GM12801 (cell line): Measurements from ENCODE around the gene NUP37.

ENCODE experiments used
- TF ChIP-seq, protein P1 (sequence below): IDR thresholded peaks from one replicate; pipeline ENCODE4 v1.5.1; 2011; ENCODE audit warnings: control low read depth; ENCODE audit not compliant: insufficient read length; ENCODE audit errors: extremely low read depth

The NUP37 gene

DNA sequence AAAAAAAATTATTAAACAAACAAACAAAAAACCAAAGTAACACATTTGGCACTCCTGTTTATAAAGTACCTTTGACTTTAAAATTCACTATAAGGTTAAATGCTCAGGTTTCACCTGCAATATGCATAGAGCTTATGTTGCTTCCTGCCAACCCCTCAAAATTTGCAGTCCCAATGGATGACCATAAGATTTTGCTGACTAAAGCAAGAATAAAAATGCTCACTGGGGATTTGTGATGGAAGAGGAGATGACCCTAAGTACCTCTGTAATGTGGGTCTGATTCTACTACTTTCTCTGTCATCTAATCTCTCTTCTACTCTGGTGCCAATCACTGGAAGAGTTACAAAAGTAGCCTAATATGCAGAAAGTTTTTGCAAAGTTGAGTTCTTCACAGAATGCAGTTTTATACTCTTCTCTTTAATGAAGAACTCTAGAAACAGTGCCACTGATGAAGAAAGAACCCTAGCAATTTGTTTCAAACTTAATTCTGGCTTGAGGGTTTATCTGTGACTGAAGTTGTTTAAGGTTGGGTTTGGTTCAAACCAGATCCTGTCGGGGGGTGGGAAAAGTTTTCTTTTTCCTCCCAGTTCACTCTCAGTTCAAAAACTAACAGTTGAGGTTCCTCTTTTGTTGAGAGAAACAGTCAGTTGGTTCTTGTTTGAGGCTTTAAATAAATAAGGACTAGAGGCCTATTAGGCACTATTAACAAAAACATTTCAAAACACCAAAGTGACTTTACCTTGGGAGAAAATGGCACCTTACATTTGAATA lies 69.1 kb downstream of the NUP37 start:
- TF ChIP-seq, protein P1, sequence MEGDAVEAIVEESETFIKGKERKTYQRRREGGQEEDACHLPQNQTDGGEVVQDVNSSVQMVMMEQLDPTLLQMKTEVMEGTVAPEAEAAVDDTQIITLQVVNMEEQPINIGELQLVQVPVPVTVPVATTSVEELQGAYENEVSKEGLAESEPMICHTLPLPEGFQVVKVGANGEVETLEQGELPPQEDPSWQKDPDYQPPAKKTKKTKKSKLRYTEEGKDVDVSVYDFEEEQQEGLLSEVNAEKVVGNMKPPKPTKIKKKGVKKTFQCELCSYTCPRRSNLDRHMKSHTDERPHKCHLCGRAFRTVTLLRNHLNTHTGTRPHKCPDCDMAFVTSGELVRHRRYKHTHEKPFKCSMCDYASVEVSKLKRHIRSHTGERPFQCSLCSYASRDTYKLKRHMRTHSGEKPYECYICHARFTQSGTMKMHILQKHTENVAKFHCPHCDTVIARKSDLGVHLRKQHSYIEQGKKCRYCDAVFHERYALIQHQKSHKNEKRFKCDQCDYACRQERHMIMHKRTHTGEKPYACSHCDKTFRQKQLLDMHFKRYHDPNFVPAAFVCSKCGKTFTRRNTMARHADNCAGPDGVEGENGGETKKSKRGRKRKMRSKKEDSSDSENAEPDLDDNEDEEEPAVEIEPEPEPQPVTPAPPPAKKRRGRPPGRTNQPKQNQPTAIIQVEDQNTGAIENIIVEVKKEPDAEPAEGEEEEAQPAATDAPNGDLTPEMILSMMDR, result no peak

DNA sequence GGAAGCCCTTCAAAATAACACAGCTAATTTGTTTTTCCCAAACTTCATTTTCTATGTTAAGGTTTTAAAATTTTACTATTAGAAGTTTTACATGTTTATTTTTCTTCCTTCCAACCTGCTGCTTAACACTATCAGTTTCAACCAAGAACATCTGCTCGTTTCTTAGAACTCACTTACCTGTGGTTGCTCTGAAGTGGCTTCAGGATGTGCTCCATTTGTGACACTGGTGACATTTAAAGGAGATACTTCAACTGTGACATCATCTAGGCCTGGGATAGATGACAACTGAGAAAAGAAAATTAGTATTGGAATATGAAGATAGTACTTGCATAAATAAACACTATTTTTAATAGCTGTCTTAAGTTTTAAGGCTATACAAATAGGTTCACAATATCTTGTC lies 76.0 kb downstream of the NUP37 start:
- TF ChIP-seq, protein P1, result no peak

DNA sequence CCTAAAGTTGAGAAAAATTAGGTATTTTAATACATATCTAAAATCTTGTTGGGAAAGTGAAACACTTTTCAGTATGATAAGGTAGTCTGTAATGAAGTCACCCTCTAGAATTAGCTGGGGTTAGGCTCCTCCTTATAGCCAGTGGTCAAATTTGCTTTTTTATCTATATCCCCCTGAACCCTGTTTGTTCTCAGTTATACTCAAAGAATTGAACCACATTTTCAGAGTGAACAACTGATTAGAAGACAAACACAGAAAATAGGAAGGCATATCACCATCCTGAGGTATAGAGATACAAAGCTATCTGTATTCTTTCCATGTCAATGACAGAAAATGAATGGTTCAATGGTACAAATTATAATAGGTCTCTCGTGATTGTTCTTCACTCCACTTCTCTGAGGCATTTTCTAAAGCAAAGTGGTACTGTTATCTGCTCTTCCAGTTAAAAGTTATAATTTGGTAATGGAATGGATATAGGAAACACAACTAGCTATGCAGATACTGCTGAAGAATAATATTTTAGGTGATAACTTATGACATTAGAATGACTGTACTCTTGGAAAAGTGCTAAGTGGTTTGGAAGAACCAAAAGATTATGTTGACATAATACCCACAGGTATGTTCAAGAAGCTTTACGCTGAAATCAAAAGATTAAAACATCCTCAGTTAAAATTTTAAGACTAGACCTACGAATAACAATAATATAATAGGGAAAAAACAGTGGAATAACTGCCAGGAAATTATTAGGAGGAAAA lies 85.7 kb downstream of the NUP37 start:
- TF ChIP-seq, protein P1, result no peak

DNA sequence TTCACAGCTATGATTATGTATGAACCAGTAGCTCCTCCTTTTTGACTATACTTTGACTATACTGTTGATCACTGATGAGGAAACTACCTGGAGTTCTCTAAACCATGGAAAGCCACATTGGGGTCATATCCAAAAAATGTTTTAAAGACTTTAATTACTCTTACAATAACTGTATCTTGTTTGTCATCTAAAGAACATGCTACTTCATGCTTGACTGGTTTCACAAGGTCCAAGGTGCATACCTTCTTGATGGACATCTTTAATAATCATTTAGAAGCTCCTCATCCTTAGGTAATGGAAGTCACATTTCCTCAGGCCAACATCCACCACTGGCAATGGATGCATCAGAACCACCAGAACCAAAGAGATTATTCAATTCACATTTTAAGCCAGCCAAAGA lies 88.1 kb downstream of the NUP37 start:
- TF ChIP-seq, protein P1, result no peak

DNA sequence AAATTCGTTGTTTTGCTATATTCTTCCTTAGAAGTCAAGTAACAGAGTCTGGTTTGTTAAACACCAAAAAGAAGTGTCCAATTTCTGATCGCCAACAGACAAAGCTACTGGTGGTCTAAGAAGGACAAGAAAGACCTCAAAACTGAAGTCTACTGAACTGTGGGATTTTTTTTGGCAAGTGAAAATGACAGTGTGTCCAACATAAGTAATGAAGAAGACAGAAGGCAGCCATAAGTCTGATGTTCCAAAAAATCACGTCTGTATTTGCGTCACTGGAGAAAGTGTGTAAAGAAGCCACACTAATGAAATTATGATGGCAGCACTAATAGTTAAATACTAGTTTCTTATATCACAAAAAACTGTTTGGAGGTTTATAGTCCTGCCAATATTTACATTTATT lies 90.8 kb downstream of the NUP37 start:
- TF ChIP-seq, protein P1, result no peak

DNA sequence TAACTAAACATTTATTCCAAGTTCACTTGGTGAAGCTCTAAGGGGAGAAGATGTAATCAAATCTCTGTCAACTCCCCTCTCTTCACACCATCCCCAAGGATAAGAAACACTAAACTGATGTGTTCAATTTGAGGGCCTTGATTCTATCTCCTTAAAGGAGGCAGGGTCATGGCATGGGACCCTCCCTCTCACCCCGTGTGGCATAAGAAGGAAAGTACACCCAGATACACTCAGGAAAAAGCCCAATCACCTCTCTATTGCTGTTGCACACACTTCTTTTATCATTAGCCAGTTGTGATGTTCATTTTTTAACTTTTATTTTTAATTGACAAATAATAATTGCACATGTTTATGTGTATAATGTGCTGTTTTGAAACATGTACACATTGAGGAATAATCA lies 93.2 kb downstream of the NUP37 start:
- TF ChIP-seq, protein P1, result no peak

DNA sequence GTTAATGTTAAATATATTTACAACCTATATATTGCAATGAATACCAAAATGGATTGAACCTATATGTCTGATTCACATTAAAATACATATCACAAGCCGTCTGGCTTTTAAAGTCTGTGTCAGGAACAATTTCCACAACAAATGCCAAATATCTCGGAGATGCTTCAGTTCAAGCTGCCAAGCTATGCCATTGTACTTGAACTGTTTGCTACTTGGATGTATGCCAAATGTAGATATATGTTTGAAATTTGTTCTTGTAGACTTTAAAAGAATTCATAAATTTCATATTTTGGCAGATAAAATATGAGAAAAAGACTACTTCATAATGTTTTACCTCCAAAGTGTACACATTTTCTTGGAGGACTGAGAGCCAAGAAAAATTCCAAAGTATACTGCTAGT lies 95.1 kb downstream of the NUP37 start:
- TF ChIP-seq, protein P1, result no peak
